Left kidney (tissue), 2 donors: ENCODE results near the gene CKLF. TPM values are rescaled to one million over a fixed set of nuclear protein-coding genes. Genes with fewer than 3 reads are reported as not detected.

Experiments used
- DNase-seq: peaks from one replicate; pipeline ENCODE4 v3.0.0-alpha.2; 2013
- polyA plus RNA-seq: library from polyadenylated mRNA; unstranded; fragments of 120-200 nt; gene quantifications from one replicate; pipeline ENCODE4 v1.2.1, GENCODE V29; 2013; ENCODE audit not compliant: insufficient read length

CKLF gene
- polyA plus RNA-seq, 1 donor, result 38.9 TPM

DNA sequence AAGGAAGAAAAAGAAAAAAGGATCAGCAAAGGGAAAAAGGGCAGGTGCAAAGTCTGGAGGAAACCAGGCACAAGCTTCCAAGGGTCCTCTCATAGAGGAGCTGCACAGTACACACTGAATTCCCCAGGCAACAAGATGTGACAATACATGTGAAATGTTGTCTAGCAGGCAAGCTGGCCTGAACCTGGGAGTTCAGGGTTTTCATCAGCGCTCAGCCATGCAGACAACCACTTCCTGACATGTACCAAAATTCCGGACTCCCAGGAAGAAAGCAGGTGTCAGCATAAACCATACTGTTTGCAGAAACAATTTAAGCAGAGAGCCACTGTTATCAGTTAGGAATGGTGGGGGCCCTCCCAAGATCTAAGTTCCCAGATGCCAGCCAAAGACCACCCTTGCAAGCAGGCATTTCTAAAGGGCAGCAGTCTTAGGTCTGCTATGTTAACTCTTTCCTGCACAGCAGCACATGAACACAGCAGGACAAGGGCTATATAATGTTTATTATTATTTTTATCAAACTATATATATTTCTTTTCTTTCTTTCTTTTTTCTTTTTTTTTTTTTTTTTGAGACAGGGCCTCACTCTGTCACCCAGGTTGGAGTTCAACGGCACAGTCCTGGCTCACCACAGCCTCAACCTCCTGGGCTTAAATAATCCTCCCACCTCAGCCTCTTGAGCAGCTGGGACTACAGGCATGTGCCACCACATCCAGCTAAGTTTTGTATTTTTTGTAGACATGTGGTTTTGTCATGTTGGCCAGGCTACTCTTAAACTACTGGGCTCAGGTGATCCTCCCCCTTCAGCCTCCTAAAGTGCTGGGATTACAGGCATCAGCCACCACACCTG is 12.5 kb upstream of the CKLF start:
- no peak for DNase-seq

DNA sequence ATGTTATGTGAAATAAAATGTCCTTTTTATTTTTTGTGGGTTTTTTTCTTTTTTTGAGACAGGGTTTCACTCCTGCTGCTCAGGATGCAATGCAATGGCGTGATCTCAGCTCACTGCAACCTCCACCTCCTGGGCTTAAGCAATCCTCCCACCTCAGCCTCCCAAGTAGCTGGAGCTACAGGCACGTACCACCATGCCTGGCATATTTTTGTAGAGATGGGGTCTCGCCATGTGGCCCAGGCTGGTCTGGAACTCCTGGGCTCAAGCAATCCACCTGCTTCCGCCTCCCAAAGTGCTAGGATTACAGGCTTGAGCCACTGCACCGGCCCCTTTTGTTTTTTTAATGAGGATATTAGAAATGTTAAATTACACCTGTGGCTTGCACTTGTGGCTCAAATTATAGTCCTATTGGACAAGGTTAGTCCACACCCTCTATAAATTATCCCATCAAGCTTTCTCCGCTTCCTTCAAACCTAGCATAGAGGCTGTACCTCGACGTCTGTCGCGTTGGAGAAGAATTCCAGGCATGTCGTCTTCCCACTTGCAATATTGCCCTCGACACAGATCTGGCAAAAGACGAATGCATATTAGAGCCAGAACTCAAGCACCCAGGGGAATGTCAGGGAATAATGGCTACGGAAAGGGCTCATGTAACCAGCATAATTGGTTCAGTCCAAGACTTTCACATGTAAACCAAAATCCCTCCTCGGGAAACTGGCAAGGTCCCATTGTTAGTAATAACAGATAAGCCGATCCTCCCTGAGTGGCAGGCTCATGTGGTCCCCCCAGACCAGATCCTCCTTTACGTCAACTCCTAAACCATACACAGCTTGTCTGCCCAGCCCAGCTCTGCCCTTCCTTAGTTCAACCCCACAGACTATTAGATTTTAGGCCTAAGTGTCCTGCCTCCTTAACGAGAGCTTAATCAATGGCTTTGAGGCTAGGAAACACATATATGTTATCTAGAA is 10.7 kb upstream of the CKLF start:
- no peak for DNase-seq

DNA sequence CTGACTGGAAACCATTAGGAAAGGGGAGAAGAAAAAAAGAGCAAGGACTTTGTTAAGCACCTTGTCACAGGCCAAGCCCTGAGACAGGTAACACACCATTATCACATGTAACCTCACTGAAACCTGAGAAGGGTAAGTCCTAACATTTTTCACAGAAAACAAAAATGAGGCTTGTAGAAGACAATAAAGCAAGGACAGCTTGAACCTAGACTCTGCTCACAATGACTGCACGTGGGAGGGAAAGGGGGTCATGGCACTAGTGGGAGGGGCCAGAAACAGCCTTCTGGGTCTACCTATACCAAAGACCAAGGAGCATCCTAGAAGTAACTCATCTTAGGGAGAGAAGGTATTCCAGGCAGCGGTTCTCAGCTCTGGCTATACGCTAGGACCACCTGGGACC is 10.0 kb upstream of the CKLF start:
- DNase-seq, result no peak

DNA sequence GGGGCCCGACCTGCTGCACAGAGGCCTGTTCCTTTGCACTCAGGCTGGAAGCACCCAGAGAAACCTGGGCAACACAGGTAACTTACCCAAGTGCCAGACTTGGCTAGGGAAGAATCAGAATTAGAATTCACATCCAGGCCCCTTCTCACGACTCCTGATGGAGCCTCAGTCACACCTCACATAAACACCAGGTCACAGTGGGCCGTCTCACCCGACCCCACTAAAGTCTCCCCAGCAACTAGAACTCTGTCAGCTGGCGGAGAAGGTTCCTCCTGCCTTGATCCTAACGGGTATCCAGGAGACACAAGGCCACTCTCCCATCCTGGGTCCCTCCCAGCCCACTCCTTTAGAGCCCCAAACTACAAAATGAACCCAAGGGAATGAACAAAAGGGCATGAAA is 8.8 kb upstream of the CKLF start:
- no peak for DNase-seq

DNA sequence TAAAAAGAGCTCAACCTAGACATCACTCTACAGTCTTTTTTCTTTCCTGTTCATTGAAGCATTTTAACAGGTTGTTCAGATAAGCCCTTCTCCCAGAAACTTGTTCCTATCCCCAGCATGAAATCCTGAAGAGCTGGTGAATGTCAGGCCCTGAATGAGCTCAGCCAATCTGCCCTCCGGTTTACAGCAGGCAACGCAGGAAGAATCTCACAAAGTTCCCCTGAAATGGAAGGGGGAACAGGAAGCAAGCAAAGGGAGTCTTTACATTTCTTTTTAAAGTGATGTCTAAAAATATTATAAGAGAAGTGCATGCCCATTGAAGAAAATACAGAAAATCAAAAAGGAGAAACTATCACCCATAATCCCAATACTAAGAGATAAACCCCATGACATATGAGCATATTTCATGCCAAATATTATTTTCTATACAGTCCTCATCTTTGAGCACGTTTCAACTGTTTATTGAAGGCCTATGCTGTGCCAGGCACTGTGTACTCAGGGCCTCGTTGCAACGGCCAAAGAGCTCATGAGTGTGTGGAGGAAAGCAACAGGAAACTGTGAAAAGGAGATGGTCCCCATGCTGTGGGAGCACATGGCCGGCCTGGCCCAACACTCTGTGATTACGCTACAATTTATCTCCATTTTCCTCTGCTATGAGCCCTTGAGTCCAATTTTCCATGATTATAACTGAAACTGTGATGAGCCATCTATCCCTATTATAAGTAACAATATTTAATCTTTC is 8.2 kb upstream of the CKLF start:
- DNase-seq, result no peak

DNA sequence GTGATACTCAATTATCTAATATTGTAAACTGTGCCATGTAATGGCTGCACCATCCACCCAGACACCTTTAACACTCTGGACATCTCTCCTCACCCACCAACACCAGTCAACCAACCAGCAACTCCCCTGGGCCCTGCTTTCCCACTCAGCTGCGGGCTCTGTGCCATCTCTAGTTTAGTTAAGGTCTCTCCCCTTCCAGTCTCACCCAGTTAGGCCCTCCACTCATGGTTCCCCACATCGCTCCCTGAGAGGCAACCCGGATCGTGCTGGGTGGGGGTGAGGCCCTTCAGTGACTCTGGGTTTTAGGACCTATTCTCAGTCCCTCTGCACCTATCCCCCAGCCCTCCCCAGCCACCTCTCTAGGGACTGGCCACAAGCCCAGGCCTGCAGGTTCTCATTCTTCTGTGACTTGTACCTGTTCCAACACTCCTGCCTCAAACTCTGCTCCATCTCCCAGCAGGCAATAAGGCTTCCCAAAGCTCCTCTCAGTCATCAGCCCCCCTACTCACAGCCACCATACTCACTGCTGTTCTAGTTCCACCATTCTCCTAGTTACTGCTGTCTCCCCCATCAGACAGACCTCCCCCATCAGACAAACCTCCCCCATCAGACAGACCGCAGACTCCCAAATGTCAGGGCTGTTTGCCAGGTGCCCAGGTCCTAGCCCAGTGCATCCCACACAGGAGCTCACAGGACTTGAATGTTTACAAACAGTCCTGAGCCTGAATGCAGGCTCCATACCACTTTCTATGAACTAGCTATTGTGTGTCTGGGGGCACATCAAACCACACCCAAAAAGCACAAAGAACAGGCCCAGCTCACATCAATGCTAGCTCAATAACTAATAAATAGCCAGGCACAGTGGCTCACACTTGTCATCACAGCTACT is 5.0 kb upstream of the CKLF start:
- no peak for DNase-seq

DNA sequence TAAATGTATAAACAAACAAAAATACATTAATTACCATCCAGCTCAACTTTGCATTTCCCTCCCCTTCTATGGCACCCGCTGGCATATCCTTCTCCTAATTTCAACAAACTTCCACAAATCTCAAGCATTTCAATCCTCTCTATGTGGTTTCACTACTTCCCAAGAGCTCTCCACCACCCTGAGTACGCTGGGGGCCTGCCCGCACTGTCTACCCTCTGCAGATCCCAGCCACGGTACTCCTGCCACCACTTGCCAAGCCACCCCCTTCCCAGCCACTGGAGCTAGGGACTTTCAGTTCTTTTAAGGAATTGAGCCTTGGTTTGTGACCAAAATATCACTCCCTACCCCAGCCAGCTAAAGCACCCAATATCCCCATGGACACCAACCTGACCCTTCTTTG is 4.3 kb upstream of the CKLF start:
- no peak for DNase-seq

DNA sequence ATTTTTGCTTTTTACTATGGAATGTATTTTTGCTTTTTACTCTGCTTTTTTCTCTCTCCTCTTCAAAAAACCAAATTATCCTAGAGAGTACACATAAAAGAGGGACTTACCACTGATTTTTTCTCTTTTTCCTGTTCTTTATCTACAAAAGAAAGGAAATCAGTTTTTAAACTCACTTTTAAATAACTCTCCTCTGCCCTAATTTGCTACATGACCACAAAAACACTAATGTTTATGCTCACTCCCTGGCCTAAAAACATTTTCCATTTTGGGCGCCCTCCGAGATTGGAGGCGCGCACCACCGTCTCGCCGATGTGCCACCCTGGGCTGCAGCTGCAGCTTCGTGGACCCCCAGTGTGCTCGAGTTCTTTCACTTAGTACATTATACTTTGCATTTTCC is 3.5 kb upstream of the CKLF start:
- DNase-seq, result no peak

DNA sequence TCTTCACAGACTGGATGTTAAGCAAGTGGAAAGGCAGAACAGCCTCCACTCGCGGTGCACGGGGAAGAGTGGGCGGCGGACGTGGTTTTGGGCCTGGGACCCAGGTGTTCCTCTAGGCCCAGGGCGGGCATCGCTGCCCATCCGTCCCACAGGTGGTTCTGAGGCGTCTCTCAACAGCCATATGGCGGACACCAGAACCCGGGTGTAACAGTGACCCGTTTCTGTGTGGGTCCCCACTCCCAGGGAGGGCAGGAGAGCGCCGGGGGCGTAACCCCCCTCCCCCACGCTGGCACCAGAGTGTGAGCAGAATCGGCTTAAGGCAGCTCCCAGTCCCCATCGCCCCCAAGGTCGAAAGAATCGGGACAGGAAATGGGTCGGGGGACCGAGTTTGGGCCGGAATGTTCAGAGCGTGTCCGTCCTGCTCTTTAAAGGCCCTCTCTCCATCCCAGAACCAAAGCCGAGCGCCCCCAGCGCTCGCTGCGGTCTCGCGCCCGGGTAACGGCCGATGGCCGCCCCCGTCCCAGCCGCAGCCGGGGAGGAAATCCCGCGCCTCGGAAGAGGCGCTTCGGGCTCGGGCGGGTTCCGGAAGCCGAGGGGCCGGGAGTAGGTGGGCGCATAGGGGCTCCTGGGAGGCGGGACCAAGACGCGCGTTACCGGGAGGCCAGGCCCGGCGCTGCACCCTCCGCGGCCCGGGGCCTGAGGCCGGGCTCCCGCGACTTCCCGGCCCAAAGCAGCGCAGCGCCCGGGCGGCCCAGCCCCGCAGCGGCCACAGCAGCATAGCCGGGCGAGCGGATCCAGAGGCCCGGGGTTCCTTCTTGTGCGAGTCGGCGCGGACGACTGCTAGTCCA is 2.9 kb upstream of the CKLF start, which contains the start of gene TK2:
Gene TK2, minus strand, starts transcription at position 839 of the 848 bp plus-strand sequence. Its CDS starts 61 bp downstream, at position 778.
- peak; percentile 80 for DNase-seq

DNA sequence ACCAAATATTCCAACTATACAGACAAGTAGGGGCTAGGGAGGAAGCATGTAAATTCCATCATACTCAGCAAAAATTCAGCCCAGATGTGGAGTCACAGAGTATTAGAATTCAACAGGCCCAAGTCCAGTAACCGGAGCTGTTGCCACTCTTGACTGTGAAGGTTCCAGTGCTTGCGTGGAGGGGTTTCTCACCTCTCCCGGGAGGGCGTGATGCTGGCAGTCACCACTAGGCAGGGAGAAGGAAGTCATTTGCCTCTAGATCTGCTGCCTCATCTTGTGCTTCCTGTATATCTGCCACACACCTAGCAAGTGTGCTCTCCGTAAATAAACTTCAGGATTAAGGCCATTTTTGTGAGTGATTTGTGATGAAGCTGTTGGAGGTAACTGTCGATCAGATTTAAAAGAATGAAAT is 1.0 kb upstream of the CKLF start:
- no peak for DNase-seq

DNA sequence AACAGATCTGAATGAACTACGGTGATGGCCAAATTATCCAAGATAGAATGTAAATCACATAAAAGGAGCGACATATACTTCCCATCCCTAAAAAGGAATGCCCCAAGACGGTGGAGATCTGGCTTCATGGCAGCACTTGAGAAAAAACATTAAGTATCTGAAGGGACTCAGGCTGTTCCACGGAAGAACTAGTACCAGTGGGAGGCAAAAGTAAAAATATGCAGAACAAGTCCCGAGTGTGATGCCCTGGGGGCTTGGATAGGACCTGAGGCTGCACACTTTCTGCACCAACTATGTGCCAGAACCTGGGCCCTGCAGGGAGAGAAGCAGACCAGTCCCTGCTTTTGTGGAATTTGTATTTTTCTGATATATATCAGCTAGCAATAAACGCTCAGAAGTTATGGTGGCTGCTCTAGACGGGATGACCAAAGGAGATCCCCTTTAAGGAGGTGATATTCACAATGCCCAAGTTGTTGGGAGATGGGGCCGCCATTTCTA is 539 bp upstream of the CKLF start:
- DNase-seq, result no peak

DNA sequence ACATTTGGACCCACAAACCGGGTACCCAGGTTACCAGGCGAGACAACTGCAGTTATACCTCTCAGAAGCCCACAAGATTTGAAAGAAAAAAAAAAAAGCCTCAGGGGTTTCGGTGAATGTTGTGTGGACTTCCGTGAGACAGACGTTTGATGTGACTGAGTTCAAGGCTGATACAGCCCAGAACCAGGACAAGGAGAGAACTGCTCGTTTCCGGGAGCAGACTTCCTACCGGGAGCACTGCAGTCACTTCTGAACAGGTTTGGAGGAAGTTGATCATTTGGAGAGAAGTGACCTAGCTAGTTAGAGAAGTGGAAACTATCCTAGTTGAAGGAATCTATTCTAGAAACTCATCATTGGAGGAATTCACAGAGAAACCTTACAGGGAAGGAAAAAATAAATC is 847 bp downstream of the CKLF start:
- no peak for DNase-seq

DNA sequence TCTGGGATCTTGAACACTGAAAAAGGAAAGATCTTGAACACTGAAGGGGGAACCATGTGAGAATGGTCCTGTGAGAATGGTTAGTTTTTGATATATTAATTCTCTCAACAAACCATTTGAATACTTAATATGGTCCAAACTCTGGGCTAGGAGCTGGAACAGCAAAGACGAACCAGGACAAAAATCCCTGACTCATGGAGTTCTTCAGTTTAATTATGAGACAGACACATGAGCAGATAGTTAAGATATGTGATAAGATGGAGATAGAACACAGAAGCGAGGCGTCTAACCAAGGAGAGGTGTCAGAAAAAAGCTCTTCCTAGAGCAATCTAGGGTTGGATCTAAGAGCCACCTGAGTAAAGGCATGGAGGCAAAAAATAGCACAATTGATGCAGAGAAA is 1.6 kb downstream of the CKLF start:
- DNase-seq, result no peak

DNA sequence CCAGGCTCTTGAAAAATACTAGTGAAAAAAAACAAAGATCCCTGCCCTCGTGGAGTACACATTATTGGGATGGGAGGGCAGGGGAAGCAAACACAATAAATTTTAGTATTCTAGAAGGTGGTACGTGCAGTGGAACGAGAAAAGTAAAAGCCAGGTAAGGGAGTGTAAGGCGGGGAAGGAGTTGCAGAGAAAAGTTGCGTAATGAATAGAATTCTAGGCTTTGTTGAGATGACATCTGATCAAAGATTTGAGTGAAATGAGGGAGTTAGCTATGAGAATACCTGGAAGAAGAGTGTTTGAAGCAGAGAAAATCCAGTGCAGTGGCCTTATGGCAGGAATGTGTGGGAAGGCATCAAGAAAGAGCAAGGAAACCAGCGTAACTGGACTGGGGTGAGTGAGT is 2.1 kb downstream of the CKLF start:
- no peak for DNase-seq

DNA sequence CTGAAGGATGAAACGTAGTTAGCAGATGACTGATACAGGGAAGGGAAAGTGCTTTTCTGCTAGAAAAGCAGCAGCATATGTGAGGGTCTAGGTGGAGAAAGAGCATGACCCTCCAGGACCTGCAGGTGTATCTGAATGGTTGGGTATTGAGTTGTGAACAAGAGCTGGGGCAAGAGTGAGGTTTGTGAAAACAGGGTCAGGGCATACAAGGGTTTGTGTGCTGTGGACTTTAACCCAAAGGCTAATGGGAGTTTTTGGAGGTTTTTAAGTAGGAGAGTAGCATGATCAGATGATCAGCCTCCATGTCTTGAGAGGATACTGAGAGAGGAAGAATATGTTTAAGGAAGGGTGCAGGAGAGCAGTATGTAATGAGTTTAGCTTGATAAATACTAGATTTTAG is 7.7 kb downstream of the CKLF start:
- DNase-seq, result no peak

DNA sequence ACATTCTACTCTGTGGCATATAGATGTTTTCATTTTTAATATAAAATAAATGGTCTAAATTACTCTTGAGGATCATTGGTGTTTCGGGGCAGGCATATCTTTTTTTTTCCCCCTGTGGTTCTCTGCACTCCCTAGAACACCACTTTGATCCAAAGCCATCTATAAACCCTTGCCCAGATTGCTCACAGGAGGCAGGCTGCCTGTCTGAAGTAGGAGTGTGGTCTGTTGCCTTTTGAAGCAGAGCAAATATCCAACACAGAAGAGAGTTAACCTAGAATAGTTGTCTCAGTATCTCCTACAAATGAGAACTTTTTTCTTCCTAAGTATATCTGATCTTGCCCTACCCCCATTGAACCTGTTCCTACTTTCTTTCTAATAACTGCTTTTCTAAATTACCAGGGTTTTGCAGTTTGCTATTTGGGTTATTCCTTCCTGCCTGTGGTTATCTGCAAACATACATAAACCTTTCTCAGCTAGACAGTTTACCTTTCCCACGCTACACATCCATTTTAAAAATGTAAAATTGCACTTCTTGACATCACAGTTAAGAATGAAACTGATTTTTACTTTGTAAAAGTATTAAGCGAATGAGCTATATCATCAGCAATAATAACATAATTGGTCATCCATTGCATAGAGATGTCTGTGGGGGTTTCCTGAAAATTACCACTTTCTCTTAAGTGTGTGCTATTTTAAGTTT is 9.2 kb downstream of the CKLF start:
- no peak for DNase-seq

DNA sequence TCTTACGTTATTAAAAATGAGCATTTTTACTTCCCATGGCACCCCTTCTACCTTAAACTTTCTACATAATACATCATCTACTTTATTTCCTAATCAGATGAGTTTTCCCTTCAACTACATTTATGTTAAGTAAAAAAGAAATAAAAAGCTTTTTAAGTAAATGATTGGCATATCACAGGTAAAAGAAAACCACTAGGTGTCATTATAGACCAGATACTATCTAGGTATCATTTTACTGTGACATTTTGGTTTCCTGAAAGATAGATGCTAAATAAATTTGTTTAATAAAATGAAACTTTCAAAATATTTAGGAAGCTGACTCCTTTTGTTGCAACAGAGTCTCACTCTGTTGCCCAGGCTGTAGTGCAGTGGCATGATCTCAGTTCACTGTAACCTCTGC is 10.0 kb downstream of the CKLF start:
- no peak for DNase-seq

DNA sequence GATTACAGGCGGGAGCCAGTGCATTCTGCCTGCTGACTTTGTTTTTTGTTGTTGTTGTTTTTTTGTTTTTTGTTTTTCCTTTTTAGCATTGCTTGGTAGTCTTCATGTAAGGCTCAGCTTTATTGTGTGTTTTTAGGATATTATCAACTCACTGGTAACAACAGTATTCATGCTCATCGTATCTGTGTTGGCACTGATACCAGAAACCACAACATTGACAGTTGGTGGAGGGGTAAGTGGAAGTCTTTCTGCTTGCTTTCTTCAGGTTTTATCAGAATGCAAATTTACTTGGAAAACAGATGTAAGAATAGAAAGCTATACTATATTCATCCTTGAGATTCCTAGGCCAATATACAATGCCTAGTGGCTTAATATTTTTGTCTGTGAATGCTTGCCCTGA is 10.6 kb downstream of the CKLF start:
- no peak for DNase-seq

DNA sequence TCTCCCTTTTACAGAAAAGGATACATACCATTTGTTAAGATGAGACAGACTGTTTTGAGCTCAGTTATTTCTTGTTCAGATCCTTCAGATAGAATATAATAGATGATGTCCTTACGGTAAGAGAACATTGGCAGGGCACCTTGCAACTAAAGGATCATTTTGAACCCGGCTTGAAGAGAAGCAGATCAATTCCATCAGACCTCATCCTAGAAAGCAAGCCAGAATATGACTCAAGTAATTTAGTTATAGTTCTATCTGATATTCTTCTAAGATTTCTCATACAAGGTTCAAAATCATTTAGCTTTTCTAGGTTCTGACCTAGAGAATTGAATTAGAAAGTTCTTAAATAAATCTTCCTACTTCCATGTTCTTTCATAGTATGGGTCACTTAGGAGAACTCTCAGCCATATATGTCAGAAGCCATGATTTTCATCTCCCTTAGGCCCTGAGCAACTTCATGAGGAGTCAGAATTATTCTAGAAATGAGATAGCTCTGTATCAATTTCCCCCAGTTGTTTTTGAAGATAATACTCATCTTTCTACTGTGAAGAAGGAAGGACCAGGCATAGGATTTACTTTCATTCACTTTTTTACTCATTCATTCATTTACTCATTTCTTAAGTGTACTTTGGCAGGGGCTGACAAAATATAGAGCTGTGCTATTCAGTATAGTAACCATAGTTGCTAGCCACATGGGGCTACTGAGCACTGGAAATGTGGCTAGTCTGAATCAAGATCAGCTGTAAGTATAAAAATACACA is 11.4 kb downstream of the CKLF start:
- DNase-seq, result no peak
